ENCODE results near the gene ZFHX3. TPM values are rescaled to one million over a fixed set of nuclear protein-coding genes. Genes with fewer than 3 reads are reported as not detected.
"Not testable (repeated sequence)": the region's sequence is repeated elsewhere in the genome, so short reads cannot be mapped to it uniquely, and the experiment has no call there.

Gene ZFHX3
- total RNA-seq, 6 experiments from 2014 or later, result 14.5 to 25.8 (median 15.8) TPM

DNA sequence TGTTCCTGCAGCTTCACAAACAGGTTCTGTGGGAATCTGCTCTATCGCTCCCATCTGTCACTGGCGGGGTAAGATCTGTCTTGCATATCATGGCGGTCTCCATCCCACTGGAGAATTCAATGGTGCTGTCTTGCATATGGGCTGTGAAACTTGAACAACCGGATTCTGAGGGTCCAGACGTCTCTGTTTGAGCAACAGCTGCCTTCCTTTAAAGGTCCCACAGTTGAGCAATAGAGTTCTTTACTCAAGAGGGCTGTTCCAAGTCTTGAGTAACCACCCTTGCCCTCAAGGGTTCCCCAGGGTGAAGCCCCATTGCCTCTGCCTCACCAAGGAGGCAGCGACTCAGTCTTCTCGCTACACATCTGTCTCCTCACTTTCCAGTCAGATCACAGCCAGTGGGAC lies 50.8 kb downstream of the ZFHX3 start:
- Mint-ChIP-seq H3K4me3 (no peak overlapping the region), H3K27ac (no peak overlapping the region), H3K36me3 (ENCODE audit: low read depth) (peaks cover 28% of the 10 kb centered on the region), H3K27me3 (ENCODE audit: insufficient read depth) (peaks cover 3% of the 10 kb centered on the region), H3K4me1 (ENCODE audit: low read depth) (peaks cover 62% of the 10 kb centered on the region), H3K9me3 (peaks cover 16% of the 10 kb centered on the region)
- DNase-seq, result no peak
- TF ChIP-seq, protein P1, sequence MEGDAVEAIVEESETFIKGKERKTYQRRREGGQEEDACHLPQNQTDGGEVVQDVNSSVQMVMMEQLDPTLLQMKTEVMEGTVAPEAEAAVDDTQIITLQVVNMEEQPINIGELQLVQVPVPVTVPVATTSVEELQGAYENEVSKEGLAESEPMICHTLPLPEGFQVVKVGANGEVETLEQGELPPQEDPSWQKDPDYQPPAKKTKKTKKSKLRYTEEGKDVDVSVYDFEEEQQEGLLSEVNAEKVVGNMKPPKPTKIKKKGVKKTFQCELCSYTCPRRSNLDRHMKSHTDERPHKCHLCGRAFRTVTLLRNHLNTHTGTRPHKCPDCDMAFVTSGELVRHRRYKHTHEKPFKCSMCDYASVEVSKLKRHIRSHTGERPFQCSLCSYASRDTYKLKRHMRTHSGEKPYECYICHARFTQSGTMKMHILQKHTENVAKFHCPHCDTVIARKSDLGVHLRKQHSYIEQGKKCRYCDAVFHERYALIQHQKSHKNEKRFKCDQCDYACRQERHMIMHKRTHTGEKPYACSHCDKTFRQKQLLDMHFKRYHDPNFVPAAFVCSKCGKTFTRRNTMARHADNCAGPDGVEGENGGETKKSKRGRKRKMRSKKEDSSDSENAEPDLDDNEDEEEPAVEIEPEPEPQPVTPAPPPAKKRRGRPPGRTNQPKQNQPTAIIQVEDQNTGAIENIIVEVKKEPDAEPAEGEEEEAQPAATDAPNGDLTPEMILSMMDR (IDR thresholded peaks at IDR 0.05), result no peak

DNA sequence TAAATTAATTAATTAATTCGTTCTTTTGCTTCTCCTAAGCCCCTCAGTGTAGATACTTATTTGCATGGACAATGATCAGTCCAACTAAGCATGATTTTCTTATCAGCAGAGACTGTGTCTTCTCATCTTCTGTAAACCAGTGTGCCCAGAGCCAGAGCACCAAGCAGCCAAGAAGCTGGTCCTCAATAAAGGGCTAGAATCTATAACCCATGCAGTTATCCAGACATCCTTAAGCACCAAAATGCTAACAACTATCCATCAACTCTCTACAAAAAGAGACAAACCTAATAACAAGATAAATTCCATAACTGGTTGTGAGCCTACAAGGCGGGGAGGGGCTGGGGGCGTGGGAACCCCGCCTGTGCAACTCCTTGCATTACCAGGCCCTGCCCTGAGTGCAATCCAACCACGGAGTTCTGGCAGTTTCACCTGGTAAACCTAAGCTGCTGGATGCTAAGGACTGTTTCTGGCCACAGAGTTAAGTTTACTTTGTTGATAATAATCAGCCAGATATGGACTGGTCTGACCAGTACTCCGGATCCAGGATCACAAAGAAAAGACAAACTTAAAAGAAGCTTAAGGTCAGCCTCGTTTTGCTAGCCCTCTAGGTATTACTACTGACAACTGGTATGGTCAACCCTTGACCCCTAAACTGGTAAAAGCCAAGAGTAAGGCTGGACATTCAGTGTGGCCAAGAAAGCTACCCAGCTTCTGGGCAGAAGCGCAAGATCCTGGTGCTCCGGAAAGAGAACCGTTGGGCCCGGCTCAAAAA lies 51.5 kb downstream of the ZFHX3 start:
- H3K9me3 Mint-ChIP-seq, result peaks cover 12% of the 10 kb centered on the region
- peaks cover 62% of the 10 kb centered on the region for H3K4me1 Mint-ChIP-seq (ENCODE audit: low read depth)
- H3K27ac Mint-ChIP-seq, result no peak overlapping the region
- H3K27me3 Mint-ChIP-seq (ENCODE audit: insufficient read depth), result peaks cover 4% of the 10 kb centered on the region
- H3K4me3 Mint-ChIP-seq, result no peak overlapping the region
- no peak for DNase-seq
- peaks cover 28% of the 10 kb centered on the region for H3K36me3 Mint-ChIP-seq (ENCODE audit: low read depth)
- TF ChIP-seq, protein P1 (IDR thresholded peaks at IDR 0.05), result no peak

DNA sequence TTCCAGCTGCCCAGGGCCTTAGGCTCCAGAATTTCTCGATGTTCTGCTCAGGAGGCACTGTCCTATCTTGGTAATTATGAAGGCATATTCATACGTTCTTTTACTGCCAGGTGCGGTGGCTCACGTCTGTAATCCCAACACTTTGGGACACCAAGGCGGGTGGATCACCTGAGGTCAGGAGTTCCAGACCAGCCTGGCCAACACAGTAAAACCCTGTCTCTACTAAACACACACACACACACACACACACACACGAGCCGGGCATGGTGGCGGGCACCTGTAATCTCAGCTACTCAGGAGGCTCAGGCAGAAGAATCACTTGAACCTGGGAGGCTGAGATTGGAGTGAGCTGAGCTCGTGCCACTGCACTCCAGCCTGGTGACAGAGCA lies 52.1 kb downstream of the ZFHX3 start:
- H3K36me3 Mint-ChIP-seq (ENCODE audit: low read depth), result peaks cover 23% of the 10 kb centered on the region
- peaks cover 63% of the 10 kb centered on the region for H3K4me1 Mint-ChIP-seq (ENCODE audit: low read depth)

DNA sequence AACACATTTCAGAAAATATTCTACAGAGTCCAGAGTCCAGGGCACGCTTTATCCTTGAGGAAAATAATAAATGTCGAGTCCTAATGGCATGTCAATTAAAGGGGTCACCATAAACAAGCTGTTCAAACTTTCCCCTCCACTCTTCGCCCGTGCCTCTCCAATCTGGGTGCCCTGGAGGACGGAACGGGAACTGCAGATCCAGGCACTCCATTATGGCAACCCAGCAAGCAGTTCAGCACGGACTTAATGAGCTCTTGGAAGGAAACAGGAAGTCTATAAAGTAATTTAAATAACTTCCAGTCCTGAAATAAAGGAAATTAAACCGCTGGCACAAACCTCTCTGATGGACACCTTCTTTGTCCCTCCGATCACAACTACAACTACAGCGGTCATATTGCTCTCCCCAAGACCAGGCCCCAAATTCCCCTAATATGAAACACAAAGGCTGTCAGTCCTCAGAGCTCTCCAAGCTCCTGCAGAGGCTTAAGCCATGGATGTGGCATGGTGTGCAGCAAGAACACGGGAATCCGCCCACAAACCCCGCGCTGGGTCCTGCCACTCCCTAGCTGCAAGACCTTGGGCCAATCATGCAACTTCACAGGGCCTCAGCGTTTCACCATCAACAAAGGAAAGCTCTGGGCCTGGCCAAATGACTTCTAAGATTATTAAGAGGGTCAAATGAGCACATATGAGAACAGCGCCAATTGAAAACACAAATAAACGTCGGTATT lies 52.6 kb downstream of the ZFHX3 start:
- no peak for DNase-seq
- H3K27ac Mint-ChIP-seq, result no peak overlapping the region
- H3K27me3 Mint-ChIP-seq (ENCODE audit: insufficient read depth), result peaks cover 4% of the 10 kb centered on the region
- peaks cover 63% of the 10 kb centered on the region for H3K4me1 Mint-ChIP-seq (ENCODE audit: low read depth)
- peaks cover 17% of the 10 kb centered on the region for H3K36me3 Mint-ChIP-seq (ENCODE audit: low read depth)
- TF ChIP-seq, protein P1 (IDR thresholded peaks at IDR 0.05), result peak; percentile 74
- H3K9me3 Mint-ChIP-seq, result peaks cover under 1% of the 10 kb centered on the region; the same call in 1 of the 2 replicates
- no peak overlapping the region for H3K4me3 Mint-ChIP-seq

More for the DNA sequence above, 52.1 kb downstream of the ZFHX3 start:
- not testable (repeated sequence) for H3K27ac Mint-ChIP-seq; H3K9me3 Mint-ChIP-seq; H3K27me3 Mint-ChIP-seq (ENCODE audit: insufficient read depth); H3K4me3 Mint-ChIP-seq; DNase-seq

DNA sequence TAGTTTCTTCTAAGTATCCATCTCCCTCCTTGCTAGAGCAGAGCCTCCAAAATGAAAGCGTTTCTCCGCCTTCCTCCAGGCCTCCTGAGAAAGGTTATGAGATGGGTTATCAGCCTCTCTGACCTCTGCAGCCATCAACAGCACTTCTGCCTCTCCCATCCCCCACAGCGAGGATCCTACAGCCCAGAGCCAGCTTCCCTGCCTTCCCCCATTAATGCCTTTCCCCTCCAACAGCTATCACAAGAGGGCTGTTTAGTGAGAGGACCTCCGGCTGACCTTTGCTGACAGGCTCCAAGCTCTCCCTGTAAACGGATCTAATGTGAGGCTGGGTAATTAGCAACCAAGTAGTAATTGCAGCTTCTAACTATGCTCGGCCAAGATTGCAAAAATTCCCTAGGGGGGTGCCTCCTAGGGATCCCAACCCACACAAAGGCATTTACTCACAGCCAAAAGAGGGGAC lies 55.8 kb downstream of the ZFHX3 start:
- H3K27ac Mint-ChIP-seq, result peak overlapping the region; percentile 97
- no peak for DNase-seq
- no peaks in the 10 kb centered on the region for H3K9me3 Mint-ChIP-seq
- H3K4me3 Mint-ChIP-seq, result no peak overlapping the region; the same call in 1 of the 2 replicates
- H3K27me3 Mint-ChIP-seq (ENCODE audit: insufficient read depth), result peaks cover 4% of the 10 kb centered on the region
- H3K36me3 Mint-ChIP-seq (ENCODE audit: low read depth), result peaks cover 6% of the 10 kb centered on the region
- TF ChIP-seq, protein P1 (IDR thresholded peaks at IDR 0.05), result no peak
- peaks cover 83% of the 10 kb centered on the region for H3K4me1 Mint-ChIP-seq (ENCODE audit: low read depth)

DNA sequence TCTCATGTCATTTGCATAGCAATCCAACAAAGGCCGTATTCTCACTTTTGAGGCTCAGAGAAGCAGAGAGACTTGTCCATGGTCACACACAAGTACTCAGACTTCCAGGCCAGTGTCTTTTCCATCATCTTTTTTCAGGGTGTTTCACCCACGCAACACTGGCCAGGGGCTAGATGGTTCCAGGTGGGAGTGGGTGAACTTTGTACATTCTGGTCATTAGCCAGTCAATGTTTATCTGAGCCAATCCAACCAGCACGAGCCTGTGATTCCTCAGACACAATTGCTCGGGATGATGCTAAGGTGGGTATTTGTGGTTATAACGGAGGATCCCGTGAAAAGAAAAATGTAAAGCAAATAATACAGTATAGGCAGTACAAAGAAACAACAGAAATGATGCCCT lies 56.3 kb downstream of the ZFHX3 start:
- TF ChIP-seq, protein P1 (IDR thresholded peaks at IDR 0.05), result no peak
- Mint-ChIP-seq H3K36me3 (ENCODE audit: low read depth) (peaks cover under 1% of the 10 kb centered on the region), H3K4me1 (ENCODE audit: low read depth) (peaks cover 81% of the 10 kb centered on the region), H3K27me3 (ENCODE audit: insufficient read depth) (peaks cover 4% of the 10 kb centered on the region), H3K4me3 (no peak overlapping the region; the same call in 1 of the 2 replicates), H3K9me3 (no peaks in the 10 kb centered on the region), H3K27ac (peak overlapping the region; percentile 97)
- DNase-seq, result no peak

Data from HFFc6 (cell line).